Thyroid gland (tissue), 4 donors: ENCODE data around the gene HMBS. TPM values are rescaled to one million over a fixed set of nuclear protein-coding genes. Genes with fewer than 3 reads are reported as not detected.
A peak's percentile ranks its signal among the peaks of the same experiment; 100 is the strongest.
"Not testable (repeated sequence)": the region's sequence is repeated elsewhere in the genome, so short reads cannot be mapped to it uniquely, and the experiment has no call there.

Source experiments
- DNase-seq, 2 donors: peaks; one replicate each; pipeline ENCODE4 v3.0.0-alpha.2; 2019
- H3K27ac ChIP-seq, 3 donors: fragments of 200-600 bp; sonication (generic); 1 replicate in 2 of 3; 2 replicates in 1 of 3; pipeline ENCODE4 v1.5.1; 2016 to 2019; ENCODE audit warnings: mild to moderate bottlenecking in 1 of 3, moderate library complexity in 1 of 3
- H3K27me3 ChIP-seq: fragments of 200-600 bp; sonication (generic); one replicate; pipeline ENCODE4 v1.5.1; 2019
- H3K36me3 ChIP-seq, 2 donors: fragments of 200-600 bp; sonication (generic); one replicate each; pipeline ENCODE4 v1.5.1; 2016 to 2019
- H3K4me1 ChIP-seq, 2 donors: fragments of 200-600 bp; sonication (generic); one replicate each; pipeline ENCODE4 v1.5.1; 2017 to 2019
- H3K4me3 ChIP-seq, 3 donors: fragments of 200-600 bp; sonication (generic); replicated peaks in 1 of 3; 1 replicate in 2 of 3; 2 replicates in 1 of 3; pipeline ENCODE4 v1.5.1; 2016; ENCODE audit warnings: mild to moderate bottlenecking in 1 of 3
- H3K9me3 ChIP-seq: fragments of 200-600 bp; sonication (generic); one replicate; pipeline ENCODE4 v1.5.1; 2017
- CTCF ChIP-seq, 6 experiments: fragments of 200-600 bp in 3 of 6; fragments of 450-650 bp in 3 of 6; sonication (generic) in 3 of 6; IDR thresholded peaks; one replicate each; pipeline ENCODE4 v1.5.1; 2016 to 2019; ENCODE audit warnings: antibody characterized with exemption in 6 of 6, mild to moderate bottlenecking in 2 of 6, inconsistent platforms in 1 of 6, moderate library complexity in 1 of 6
- POLR2A ChIP-seq, 2 donors: fragments of 450-650 bp; IDR thresholded peaks; one replicate each; pipeline ENCODE4 v1.6.1; 2017; ENCODE audit warnings: antibody characterized with exemption in 2 of 2, mild to moderate bottlenecking in 2 of 2, moderate library complexity in 1 of 2
- WGBS, 2 donors: methylation state at CpG; one replicate each; pipeline ENCODE4 v1.1.5; 2017; 5-methylcytosine and 5-hydroxymethylcytosine counted together
- intact Hi-C: fragments of 100-400 bp; cut with DNase I; formaldehyde crosslinking; loops from one replicate; pipeline ENCODE4 v1.15.1; 2023
- total RNA-seq, 4 donors: library from RNA; depleted of rRNA; stranded (reverse); fragments of >200 nt; gene quantifications; one replicate each; pipeline ENCODE4 v1.2.3, GENCODE V29; 2016

The HMBS gene
- total RNA-seq, 4 donors from 2014 or later = 10.7 to 24.3 (median 19.7) TPM

- TF ChIP-seq POLR2A (IDR thresholded peaks at IDR 0.05) = no peak
- no peak for TF ChIP-seq CTCF (IDR thresholded peaks at IDR 0.05)
- Histone ChIP-seq H3K27ac (peak overlapping the region; percentile 60 to 85 (median 65)), H3K9me3 (no peaks in the 10 kb centered on the region), H3K27me3 (no peaks in the 10 kb centered on the region), H3K4me1 (peaks cover 14 to 19% of the 10 kb centered on the region in 2 donors), H3K36me3 (peaks cover 38% of the 10 kb centered on the region in 2 donors), H3K4me3 (peak overlapping the region; percentile 80 to 99 (median 88))
- peak; percentile 35 to 44 for DNase-seq
- WGBS, 2 donors = 0% methylated on average over 5 to 13 of the region's 48 CpGs
- intact Hi-C loops = no loop called here
Observed at GRCh38 chr11:119056421-119056999, 28.2 kb upstream of the HMBS start.

- Histone ChIP-seq H3K9me3 (no peaks in the 10 kb centered on the region), H3K36me3 (peaks cover 31 to 32% of the 10 kb centered on the region in 2 donors), H3K27ac (peak within 1 kb of the TSS; percentile 67 to 85 (median 78)), H3K4me3 (peak within 1 kb of the TSS; percentile 80 to 99 (median 93)), H3K4me1 (peaks cover 14 to 19% of the 10 kb centered on the region in 2 donors), H3K27me3 (no peaks in the 10 kb centered on the region)
- WGBS, 2 donors = 0% methylated on average over 38 to 39 of the region's 79 CpGs
- DNase-seq = peak; percentile 99
- TF ChIP-seq CTCF (IDR thresholded peaks at IDR 0.05) = peak in 2 of 6 experiments; percentile 17 to 19
- TF ChIP-seq POLR2A (IDR thresholded peaks at IDR 0.05) = peak in 1 of 2 donors; percentile 82
- intact Hi-C loops = no loop called here
Observed at GRCh38 chr11:119057000-119057769, 27.5 kb upstream of the HMBS start, which contains the start of gene HYOU1. HYOU1 (minus strand) TSS chr11:119057205; CDS start chr11:119056160, 1,045 bp downstream.

- H3K27ac ChIP-seq, H3K4me3 ChIP-seq, DNase-seq, H3K27me3 ChIP-seq, intact Hi-C loops, H3K9me3 ChIP-seq: not testable (repeated sequence)
- H3K36me3 ChIP-seq = peaks cover 12% of the 10 kb centered on the region in 2 donors
- WGBS, 2 donors = 81 to 90% methylated on average over 4 to 12 of the region's 35 CpGs
- peaks cover 14 to 27% of the 10 kb centered on the region in 2 donors for H3K4me1 ChIP-seq
Observed at GRCh38 chr11:119059128-119059527, 25.6 kb upstream of the HMBS start.

- Histone ChIP-seq H3K4me3 (no peak overlapping the region), H3K27ac (no peak overlapping the region), H3K9me3 (no peaks in the 10 kb centered on the region), H3K4me1 (peaks cover 6 to 14% of the 10 kb centered on the region in 2 donors), H3K27me3 (no peaks in the 10 kb centered on the region), H3K36me3 (no peaks in the 10 kb centered on the region)
- intact Hi-C loops = no loop called here
- TF ChIP-seq CTCF (IDR thresholded peaks at IDR 0.05) (no peak), POLR2A (IDR thresholded peaks at IDR 0.05) (no peak)
- DNase-seq = no peak
- WGBS, 2 donors = 95 to 97% methylated on average over 3 of the region's 3 CpGs
Observed at GRCh38 chr11:119061256-119061655, 23.4 kb upstream of the HMBS start.

GRCh38 chr11:119062779-119063178 lies 21.9 kb upstream of the HMBS start:
- H3K27me3 ChIP-seq = no peaks in the 10 kb centered on the region
- no peaks in the 10 kb centered on the region for H3K36me3 ChIP-seq
- intact Hi-C loops = no loop called here
- H3K4me3 ChIP-seq = no peak overlapping the region
- DNase-seq = peak; percentile 35 to 61
- H3K27ac ChIP-seq = peak overlapping the region in 1 of 3 donors; percentile 38
- no peaks in the 10 kb centered on the region for H3K9me3 ChIP-seq
- peaks cover 13 to 19% of the 10 kb centered on the region in 2 donors for H3K4me1 ChIP-seq
- no peak for TF ChIP-seq POLR2A (IDR thresholded peaks at IDR 0.05)
- no peak for TF ChIP-seq CTCF (IDR thresholded peaks at IDR 0.05)
- WGBS, 2 donors = 79 to 87% methylated on average over 5 of the region's 5 CpGs
